HG03460 (cell line): Measurements from ENCODE around the gene CCNT1.
"Not testable (repeated sequence)": the region's sequence is repeated elsewhere in the genome, so short reads cannot be mapped to it uniquely, and the experiment has no call there.

Experiments used
- ATAC-seq: cut with Tn5 transposase; IDR thresholded peaks from one replicate; pipeline ENCODE4 v1.9.1; 2021; ENCODE audit not compliant: unreplicated experiment

CCNT1 gene

DNA sequence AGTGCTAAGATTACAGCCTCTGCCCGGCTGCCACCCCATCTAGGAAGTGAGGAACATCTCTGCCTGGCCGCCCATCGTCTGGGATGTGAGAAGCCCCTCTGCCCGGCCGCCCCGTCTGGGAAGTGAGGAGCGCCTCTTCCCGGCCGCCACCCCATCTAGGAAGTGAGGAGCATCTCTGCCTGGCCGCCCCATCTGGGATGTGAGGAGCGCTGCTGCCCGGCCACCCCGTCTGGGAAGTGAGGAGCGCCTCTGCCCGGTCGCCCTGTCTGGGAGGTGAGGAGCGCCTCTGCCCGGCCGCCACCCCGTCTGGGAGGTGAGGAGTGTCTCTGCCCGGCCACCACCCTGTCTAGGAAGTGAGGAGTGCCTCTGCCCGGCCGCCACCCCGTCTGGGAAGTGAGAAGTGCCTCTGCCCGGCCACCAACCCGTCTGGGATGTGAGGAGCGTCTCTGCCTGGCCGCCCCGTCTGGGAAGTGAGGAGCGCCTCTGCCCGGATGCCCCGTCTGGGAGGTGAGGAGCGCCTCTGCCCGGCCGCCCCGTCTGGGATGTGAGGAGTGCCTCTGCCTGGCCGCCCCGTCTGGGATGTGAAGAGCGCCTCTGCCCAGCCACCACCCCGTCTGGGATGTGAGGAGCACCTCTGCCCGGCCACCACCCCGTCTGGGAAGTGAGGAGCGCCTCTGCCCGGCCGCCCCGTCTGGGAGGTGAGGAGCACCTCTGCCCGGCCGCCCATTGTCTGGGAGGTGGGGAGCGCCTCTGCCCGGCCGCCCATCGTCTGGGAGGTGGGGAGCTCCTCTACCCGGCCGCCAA is 74.6 kb downstream of the CCNT1 start:
- ATAC-seq: not testable (repeated sequence)

DNA sequence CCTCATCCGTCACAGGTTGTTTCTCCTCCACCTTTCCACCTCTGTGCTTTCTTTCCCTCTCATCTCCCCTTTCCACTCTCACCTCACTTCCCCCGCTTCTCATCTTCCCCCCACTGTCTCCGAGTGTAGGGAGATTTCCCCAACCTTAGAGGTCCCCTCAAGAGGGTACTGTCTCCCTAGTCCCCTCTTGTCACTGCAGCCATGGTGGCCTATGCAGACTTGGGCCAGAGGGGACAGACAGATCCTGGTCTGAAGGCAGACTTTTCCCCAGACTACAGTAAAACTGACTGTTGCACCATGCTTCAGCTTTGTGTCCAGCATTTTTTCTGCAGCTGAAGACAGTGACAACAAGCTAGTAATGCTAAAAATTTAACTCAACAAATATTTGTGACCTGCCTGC is 75.7 kb downstream of the CCNT1 start:
- ATAC-seq: no peak

DNA sequence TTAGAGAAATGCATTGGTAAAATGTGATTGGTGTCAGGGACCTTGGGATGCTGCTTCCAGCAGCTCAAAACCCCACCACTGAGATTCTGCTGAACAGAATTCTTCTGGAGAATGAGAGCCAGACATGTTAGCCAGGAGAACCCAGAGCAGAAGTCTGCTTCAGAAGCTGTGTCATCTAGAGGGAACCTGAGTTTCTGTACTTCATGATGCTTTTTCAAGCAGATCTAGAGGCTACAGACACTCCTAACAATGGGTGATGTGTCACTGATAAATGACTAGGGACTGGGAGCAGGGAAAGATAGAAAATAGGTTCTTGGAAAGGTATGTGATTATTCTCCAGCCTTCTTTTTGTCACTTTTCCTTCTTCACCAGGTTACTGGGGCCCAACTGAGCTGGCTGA is 76.1 kb downstream of the CCNT1 start:
- no peak for ATAC-seq
